HG03097 (cell line): Measurements from ENCODE around the gene RETN.
A peak's percentile ranks its signal among the peaks of the same experiment; 100 is the strongest.

ENCODE experiments used
- ATAC-seq: cut with Tn5 transposase; IDR thresholded peaks from one replicate; pipeline ENCODE4 v1.9.1; 2021; ENCODE audit not compliant: unreplicated experiment, low FRiP score

The RETN gene

DNA sequence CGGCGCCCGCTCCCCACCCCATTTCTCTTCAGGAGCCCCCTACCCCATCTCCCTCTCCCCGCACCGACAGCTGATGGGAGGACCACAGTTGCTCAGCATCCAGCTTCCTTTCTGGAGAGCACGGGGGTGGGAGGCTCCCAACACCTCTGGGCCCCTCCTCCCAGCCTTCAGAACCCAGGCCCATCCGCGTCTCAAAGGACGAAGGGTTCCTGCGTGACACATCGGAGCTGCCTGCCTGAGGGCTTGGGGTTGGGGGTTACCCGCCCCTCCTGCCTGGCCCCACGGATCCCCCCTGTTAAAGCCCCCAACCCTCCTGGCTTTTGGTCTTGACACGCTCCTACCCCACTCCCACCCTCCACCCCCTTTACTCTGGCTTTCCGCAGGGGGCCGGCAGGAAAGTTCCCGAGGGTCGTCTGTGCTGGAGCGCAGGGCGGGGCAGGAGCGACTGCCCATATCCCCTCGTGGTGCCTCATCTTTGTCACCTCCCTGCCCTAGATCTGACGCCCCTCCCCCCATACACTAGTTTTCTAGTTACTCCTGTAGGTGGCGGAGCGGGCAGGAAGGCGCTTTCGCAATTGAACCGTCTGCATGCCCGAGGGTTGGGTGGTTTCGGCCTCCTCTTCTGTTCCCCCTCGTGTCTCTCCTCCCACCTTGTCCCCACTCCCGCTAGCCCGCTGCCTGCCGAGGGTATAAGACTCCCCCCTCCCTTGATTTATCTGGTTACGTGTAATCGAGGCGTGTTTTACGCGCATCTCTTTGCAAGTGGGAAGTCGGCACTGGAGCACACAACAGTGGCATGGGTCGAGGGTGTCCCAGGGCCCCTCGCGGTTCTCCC, 12.7 kb downstream of the RETN start:
- ATAC-seq: peak; percentile 17

- no peak for ATAC-seq
These were observed 13.5 kb downstream of the RETN start for GRCh38 chr19:7682175-7682855.

GRCh38 chr19:7685546-7686445, 16.9 kb downstream of the RETN start:
- no peak for ATAC-seq

GRCh38 chr19:7687177-7687576, 18.3 kb downstream of the RETN start:
- ATAC-seq: no peak

GRCh38 chr19:7689165-7689564, 20.3 kb downstream of the RETN start:
- no peak for ATAC-seq

GRCh38 chr19:7690779-7691258, 22.0 kb downstream of the RETN start:
- no peak for ATAC-seq

- no peak for ATAC-seq
These were observed 22.6 kb downstream of the RETN start for GRCh38 chr19:7691497-7691896.

DNA sequence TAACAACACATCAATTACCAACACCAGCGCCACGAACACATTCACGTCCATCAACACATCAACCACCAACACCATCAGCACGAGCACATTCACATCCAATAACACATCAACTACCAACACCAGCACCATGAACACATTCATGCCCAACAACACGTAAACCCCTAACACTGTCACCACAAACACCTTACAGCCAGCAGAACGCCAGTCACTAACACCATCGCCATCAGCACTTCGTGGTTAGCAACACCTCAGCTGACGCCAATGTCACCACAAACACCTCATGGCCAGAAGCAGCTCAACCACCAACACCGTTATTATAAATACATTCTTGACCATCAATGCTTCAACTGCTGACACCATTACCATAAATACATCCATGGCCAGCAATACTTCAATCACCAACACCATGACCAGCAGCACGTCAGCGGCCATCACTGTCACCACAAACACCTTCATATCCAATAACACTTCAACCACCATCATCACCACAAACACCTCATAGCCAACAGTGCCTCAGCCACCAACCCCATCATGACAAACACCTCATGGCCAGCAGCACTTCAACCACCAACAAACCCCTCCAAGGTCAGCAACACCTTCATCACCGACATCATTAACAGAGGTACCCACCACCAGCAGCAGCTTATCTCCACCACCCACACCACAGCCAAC, 23.7 kb downstream of the RETN start:
- ATAC-seq: no peak

DNA sequence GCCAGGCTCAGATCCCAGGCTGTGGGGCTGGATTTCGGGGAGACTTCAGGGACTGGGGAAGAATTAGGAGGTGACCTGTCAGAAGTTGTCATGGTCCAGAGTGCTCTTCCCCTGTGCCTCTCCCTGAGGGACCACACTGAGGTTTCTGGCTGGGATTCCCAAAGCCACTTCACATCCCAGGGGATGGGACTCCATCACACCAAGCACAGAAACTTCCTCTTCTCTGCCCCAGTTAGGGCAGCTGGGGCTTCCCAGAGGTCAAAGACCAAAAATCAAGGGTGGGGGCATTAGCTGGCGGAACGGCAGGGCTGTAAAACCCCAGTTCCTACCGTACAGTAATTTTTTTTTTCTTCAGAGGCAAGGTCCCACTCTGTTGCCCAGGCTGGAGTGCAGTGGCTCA, 25.6 kb downstream of the RETN start:
- no peak for ATAC-seq

DNA sequence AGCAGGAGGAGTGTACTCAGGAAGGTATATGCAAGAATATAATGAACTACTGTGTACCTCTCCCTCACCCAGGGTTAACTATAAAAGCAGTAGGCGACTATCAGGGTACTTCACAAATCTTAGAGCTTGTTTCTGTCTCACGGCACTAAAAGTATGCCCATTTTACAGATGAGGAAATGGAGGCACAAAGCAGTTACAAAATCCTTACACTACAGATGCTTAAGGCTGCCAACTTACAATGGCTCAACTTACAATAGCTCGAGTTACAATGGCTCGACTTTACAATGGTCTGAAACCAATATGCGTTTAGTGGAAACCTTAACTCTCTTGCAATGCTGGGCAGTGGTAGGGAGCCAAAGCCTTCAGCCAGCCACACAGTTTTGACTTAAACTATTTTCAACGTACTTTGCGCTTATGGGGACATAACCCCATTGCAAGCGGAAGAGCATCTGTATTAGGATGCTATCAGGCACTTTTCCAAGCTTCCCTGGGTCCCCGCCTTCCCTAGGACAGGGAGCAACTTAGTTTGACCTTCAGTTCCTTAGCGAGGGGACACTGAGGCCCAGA, 29.0 kb downstream of the RETN start:
- no peak for ATAC-seq

DNA sequence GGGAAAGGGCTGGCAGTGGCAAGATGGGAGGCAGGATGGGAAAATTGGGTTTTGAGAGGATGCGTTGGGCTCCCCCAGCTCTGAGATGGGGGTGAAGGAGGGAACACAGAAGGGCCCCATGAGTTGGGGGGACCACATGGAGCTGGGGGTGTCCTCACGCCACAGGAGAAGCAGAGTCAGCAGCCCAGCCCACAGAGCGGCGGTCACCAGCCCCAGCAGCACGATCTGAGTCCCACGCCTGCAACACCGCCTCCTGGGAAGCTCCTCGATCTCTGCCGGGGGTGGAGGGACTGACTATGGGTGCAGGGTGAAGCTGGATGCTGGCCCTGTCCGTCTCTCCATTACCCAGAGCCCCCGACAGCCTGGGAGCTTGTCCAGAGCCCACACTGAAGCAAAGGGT, 29.7 kb downstream of the RETN start:
- ATAC-seq: no peak

GRCh38 chr19:7699003-7699402, 30.2 kb downstream of the RETN start:
- ATAC-seq: no peak

- no peak for ATAC-seq
These were observed 30.9 kb downstream of the RETN start for GRCh38 chr19:7699417-7700401.

GRCh38 chr19:7701049-7701653, 32.3 kb downstream of the RETN start:
- no peak for ATAC-seq

DNA sequence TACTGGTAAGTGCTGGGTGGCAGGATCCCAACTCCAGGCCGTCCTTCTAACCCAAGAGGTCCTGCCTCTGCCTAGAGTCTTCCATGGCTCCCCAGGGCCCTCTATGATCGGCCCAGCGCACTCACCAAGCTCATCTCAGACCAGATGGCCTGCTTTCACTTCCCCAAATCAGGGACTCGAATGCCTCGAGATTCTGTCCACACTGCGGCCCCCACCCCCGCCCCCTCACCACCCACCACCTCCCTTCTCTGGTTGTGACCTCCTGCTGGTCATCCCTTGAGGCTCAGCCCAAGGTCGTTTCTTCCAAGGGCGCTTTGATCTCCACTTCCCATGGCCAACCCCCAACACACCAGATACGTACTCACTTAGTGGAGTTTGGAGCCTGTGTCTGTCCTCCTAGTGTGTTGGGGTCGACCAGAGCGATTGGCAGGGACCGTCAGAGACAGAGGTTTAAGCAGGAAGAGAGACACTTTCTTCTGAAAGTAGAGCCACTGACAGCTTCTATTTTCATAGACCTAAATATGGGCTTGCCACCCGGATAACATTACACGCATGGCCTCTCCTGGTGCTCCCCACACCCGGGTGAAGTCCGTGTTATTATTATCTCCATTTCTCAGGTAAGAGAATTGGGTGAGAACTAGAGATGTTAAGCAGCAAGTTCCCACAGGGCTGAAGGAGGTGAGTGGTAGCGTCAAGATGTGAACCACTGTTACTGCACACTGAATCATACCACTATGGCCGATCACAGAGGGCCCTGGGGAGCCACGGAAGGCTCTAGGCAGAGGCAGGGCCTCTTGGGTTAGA, 33.0 kb downstream of the RETN start, which contains the start of gene FCER2:
Gene FCER2, minus strand, starts transcription at position 478 of the 804 bp plus-strand sequence. CDS start 2,371 bp downstream, outside the sequence.
- peak; percentile 34 for ATAC-seq

DNA sequence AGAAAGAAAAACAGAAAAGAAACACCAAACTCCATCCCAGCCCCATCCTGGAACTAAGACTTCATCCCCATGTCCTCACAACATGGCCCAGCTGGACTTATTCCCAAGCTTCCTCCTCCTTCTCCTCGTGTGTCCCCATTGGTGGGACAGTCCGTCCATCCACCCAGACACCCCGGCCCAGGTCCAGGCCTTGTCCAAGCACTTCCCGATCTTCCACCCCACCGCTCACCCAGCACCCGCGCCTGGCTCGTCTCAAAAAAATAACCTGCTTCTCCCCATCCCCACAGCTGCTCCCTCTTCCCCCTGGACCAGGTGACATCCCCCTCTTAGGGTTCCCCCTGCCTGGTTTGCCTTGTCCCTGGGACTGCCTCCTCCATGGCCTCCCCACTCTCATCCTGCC, 34.5 kb downstream of the RETN start:
- ATAC-seq: no peak

GRCh38 chr19:7704280-7705060, 35.6 kb downstream of the RETN start:
- no peak for ATAC-seq
